HG02759 (cell line): ENCODE measurements around the gene KRT72.

Source experiments
- ATAC-seq: cut with Tn5 transposase; IDR thresholded peaks from one replicate; pipeline ENCODE4 v1.9.1; 2021; ENCODE audit warnings: mild to moderate bottlenecking, moderate library complexity; ENCODE audit not compliant: unreplicated experiment

Gene KRT72

DNA sequence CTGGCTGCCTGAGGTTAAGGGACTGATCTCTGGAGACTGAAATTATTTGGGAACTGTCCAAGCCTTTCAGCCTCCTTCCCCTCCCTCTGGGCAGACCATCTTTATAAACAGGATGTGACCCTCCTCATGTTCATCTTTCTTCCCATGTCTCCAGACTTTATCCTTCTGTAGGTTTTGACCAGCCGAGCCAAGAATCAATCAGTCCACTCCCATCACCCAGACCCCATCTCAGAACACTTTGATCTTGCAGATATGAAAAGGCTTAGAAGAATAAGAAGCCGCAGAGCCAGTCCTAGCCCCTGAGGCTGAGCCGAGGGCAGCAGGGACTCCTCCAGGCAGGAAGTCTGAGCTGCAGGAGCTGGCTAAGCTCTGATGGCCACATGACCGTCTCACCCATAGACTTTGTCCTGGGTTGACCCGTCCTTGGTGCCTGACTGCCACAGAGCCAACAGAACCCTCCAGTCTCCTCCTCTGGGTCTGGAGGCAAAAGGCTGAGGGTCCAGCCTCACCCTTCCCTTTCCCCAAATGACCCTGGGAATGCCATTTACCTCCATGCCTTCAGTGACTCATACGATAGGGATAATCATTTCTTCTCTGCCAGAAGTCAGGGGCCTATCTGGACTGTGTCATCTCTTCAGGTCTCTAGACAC is 49.9 kb downstream of the KRT72 start:
- ATAC-seq, result no peak

DNA sequence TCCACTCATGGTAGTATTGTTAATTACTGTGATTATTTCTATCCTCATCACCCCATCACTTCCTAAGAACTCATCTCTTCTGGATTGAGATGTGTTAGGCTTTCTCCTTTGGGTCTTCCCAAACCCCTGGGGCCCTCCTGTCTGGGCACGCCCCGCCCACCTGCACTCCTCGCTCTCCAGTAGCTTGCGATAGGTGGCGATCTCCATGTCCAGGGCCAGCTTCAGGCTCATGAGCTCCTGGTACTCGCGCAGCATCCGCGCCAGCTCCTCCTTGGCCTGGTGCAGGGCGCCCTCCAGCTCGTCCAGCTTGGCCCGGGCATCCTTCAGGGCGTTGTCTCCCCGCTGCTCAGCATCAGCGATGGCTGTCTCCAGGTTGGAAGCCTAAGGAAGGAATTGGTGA is 55.1 kb downstream of the KRT72 start:
- no peak for ATAC-seq

DNA sequence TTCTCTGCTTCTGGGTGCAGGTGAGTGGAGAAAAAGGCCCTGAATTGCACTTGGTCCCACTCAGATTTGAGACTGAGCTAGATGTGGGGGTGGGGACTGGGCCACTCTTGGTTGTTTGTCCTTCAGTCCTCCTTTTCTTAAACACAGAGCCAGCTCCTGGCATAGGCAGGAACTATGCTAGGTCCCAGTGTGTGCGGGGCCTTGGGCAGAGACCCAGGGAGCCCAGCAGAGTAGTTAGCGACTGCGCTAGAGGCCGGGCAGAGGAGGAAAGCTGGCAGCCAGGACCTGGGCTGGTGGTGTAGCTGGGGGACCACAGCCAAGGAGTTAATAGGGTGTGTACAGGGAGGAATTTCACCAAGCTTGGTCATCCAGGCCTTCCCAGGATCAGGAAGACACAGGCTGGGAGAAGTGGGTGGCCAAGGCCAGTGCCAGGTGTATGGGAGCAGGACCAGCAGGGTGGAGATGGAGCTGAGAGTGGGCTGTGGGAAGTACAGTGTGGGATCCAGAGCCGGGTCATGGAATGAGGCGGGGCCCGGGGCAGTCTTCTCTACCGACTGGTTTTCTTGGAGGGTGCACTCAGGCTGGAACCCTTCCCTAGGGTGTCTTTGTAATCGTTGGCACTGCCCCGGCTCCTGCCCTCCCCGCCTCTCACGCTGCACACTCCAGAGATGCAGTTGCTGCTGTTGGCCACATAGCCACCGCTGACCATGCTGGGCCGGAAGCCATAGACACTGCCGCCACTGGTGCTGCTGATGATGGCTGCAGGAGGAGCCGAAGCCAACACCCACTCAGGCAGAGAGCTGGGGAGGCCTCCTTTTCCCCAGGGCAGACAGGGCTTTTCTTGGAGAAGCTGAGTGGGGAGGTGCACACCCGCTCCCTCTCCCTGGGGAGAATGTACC is 57.0 kb downstream of the KRT72 start:
- no peak for ATAC-seq

DNA sequence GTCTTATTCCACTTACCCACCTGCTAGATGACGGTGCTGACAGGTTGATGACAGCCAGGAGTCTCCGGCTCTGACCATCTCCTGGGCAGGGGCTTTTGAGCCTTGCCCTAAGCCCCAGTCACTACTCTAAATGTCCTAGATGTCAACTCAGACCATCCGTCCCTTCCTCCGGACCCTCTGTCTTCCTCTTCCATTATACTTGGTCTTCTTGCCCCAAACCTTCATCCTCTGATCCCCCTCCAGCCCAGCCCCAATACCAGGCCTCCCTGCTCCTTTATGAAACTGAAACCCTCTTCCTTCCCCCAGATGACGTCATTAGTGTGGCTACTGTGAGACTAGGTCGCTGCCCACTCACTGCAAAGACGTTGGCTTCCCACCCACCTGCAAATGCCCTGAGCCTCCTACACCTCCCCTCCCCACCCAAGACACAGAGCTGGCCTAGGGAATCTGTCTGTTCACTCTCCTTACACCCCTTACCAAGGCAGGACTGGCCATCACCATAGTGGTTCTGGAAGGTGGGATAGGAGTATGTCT is 58.4 kb downstream of the KRT72 start:
- no peak for ATAC-seq

DNA sequence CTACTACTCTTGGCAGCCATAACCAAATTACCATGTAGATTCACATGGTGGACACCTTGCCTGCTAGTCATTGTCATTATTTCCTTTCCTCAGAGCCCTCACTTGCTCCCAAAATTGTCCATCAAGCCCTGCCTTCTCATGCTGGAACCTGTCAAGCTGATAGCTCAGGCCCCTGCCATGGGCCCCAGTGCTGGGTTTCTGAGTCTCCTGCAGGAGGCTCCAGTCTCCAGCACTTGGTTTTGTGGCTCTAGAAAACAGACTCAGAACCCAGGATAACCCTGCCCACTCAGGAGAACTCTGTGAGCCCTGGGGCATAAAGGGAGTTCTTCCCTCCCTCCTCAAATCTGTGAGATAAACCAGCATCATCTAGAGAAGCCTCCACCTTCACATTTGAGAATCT is 59.1 kb downstream of the KRT72 start:
- ATAC-seq, result no peak

DNA sequence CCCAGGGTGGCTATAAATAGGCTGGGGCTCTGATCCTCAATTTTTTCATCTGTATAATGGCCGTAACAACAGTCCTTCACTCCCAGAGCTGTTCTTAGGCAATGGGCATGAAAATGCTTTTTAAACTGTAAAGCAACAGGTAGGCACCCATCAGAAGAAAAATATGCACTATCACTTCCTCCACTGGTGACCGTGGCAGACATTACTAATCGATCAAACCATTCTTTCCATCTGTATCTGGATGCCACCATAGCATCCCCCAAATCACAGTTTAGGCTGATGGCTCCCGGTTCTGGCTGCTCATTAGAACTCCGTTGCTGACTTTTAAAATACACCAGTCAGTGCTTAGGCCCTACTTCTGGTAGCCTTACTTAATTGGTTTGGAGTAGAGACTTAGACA is 59.6 kb downstream of the KRT72 start:
- ATAC-seq, result no peak

DNA sequence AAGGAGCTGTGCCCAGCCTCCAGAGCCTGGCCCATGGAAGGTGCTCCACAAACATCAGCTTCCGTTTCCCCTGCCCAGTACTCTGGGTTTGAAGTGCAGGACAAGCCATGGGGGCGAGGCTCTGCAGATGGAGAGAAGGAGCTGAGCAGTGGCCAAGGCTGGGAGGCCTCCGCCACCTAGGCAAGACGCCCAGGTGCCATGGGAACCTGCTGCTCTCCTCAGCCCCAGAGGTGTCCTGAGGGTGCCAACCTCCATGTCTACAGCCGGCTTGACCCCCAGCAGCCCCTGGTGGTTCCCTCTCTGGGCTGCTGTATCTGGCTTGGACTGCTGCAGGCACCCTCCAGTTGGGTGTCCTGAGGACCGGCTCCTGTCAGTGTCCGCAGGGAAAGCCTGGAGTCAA is 60.7 kb downstream of the KRT72 start:
- ATAC-seq, result no peak

DNA sequence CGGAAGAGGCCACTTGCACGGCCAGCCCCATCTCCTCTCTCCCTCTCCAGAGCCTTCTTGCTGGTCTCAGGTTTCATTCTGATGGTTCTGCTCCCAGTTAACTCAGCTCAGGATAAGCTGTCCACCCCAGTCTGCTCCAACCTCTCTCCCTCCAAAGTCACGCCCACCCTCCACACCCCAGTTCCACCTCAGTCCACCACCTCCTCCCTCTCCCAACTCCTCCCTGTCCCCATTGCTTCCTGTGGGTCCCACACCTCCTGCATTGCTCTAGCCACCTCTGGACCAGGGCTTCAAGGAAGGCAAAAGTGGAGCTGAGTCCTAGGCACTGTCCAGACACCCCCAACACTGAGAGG is 61.5 kb downstream of the KRT72 start:
- ATAC-seq, result no peak

DNA sequence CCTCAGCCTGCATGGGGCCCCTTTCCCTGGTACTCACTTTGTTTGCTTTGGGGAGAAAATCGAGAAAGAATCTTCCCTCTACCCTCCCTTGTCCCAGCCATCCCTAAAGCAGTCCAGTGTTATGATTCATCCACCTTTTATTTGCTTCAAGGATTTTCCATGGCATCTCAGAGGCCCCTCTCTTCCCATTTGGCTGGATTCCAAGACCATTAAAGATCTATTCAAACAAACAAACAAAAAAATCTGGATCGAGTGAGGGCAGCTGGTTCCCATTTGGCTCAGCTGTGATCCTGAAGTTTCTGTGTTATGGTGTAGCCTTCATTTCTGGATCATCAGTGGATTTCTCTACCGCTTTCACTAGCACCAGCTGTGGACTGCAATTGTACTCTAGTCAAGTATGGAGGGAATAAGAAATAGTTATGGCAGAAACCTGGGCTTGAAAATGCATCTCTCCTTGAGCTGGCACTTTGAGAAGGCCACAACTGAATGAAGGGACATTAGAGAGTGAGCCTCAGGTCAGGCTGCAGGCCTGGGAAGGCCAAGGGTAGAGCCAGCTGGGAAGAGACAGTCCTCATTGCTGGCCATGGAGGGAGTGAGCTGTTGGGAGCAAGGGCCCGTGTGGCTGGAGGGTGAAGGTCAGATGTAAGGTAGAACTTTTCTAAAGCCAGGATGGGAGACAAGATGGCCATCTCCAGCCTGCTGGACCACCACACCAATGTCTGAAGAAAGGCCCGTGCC is 62.0 kb downstream of the KRT72 start:
- ATAC-seq, result no peak

DNA sequence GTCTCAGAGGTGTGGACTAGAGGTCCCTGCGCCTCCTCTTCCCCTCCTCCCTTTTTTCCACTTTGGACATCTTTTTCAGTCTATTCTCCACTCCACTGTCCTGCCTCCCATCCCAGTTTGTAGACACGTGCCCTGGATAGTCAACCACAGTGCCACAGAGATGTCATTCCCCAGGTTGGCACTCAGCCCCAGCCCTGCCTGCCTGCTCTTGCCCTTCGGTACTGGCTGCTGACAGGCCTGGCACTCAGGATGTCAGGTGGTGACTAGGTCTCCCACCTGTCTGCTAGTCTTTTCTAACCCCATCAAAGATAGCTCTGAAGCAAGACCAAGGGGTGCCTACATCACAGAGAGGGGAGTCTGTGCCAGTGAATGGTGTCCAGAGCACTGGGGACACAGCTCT is 64.2 kb downstream of the KRT72 start:
- ATAC-seq, result no peak
